HEK293 (cell line): ENCODE results near the gene TRIM33.

ENCODE experiments used
- CTCF ChIA-PET: fragments of 350-600 bp; formaldehyde crosslinking; extraction: SDS; loops from one replicate; lab custom pipeline; 2021; ENCODE audit warnings: antibody characterized with exemption; lab: Yijun Ruan, JAX
- POLR2A ChIA-PET: fragments of 300-600 bp; formaldehyde crosslinking; extraction: SDS; loops from one replicate; lab custom pipeline; 2020; ENCODE audit warnings: antibody characterized with exemption, inconsistent platforms; lab: Yijun Ruan, JAX
- H3K27ac ChIP-seq: fragments of 200-500 bp; sonication (Bioruptor generic); 2 replicates; pipeline ENCODE4 v1.5.1; 2014; ENCODE audit warnings: low read depth, low read length, control low read depth, inconsistent platforms; ENCODE audit errors: extremely low read depth
- H3K36me3 ChIP-seq, 2 experiments: fragments of 200-500 bp in 1 of 2; sonication (Bioruptor generic) in 1 of 2; 1 replicate in 1 of 2; 2 replicates in 1 of 2; pipeline ENCODE4 v1.5.1; 2014 to 2017; ENCODE audit warnings: inconsistent platforms in 2 of 2, low read length in 2 of 2; ENCODE audit not compliant: control insufficient read depth in 2 of 2, insufficient read depth in 1 of 2
- H3K4me1 ChIP-seq: fragments of 200-500 bp; sonication (Bioruptor generic); 2 replicates; pipeline ENCODE4 v1.5.1; 2014; ENCODE audit warnings: mild to moderate bottlenecking, low read length, inconsistent platforms; ENCODE audit not compliant: control insufficient read depth, insufficient read depth
- H3K4me3 ChIP-seq: 2 replicates; pipeline ENCODE4 v1.5.1; 2011; ENCODE audit warnings: low read depth, mild to moderate bottlenecking, control low read depth, low read length, moderate library complexity
- H3K9me3 ChIP-seq: fragments of 200-500 bp; sonication (Bioruptor generic); 2 replicates; pipeline ENCODE4 v1.5.1; 2014; ENCODE audit warnings: low read depth, low read length, inconsistent platforms; ENCODE audit not compliant: control insufficient read depth, insufficient read depth
- AEBP2 ChIP-seq: fragments of 450-650 bp; formaldehyde crosslinking; IDR thresholded peaks from 2 replicates; pipeline ENCODE4 v1.5.1; 2016; ENCODE audit warnings: missing biosample characterization, missing genetic modification characterization, borderline replicate concordance
- EGR2 ChIP-seq: fragments of 450-650 bp; formaldehyde crosslinking; IDR thresholded peaks from 2 replicates; pipeline ENCODE4 v1.5.1; 2016; ENCODE audit warnings: low read depth, missing biosample characterization, missing genetic modification characterization
- KLF7 ChIP-seq: fragments of 450-650 bp; formaldehyde crosslinking; IDR thresholded peaks from 2 replicates; pipeline ENCODE4 v1.5.1; 2016; ENCODE audit warnings: missing biosample characterization, missing genetic modification characterization, borderline replicate concordance
- PRDM6 ChIP-seq: fragments of 450-650 bp; formaldehyde crosslinking; IDR thresholded peaks from 2 replicates; pipeline ENCODE4 v1.5.1; 2017; ENCODE audit warnings: missing biosample characterization, missing genetic modification characterization
- SP2 ChIP-seq: fragments of 450-650 bp; formaldehyde crosslinking; IDR thresholded peaks from 2 replicates; pipeline ENCODE4 v1.5.1; 2016; ENCODE audit warnings: missing biosample characterization, missing genetic modification characterization
- TSHZ1 ChIP-seq: fragments of 450-650 bp; formaldehyde crosslinking; IDR thresholded peaks from 2 replicates; pipeline ENCODE4 v1.5.1; 2016; ENCODE audit warnings: missing biosample characterization, missing genetic modification characterization, borderline replicate concordance
- ZNF157 ChIP-seq: fragments of 450-650 bp; formaldehyde crosslinking; IDR thresholded peaks from 2 replicates; pipeline ENCODE4 v1.5.1; 2016; ENCODE audit warnings: missing biosample characterization, missing genetic modification characterization
- ZNF221 ChIP-seq: fragments of 450-650 bp; formaldehyde crosslinking; IDR thresholded peaks from 2 replicates; pipeline ENCODE4 v1.5.1; 2017; ENCODE audit warnings: missing biosample characterization, missing genetic modification characterization, borderline replicate concordance
- ZNF292 ChIP-seq: fragments of 450-650 bp; formaldehyde crosslinking; IDR thresholded peaks from 2 replicates; pipeline ENCODE4 v1.5.1; 2016; ENCODE audit warnings: low read depth, missing biosample characterization, missing genetic modification characterization, borderline replicate concordance
- ZNF311 ChIP-seq: fragments of 450-650 bp; formaldehyde crosslinking; IDR thresholded peaks from 2 replicates; pipeline ENCODE4 v1.5.1; 2017; ENCODE audit warnings: missing biosample characterization, missing genetic modification characterization, borderline replicate concordance
- ZNF354C ChIP-seq: fragments of 450-650 bp; formaldehyde crosslinking; IDR thresholded peaks from 2 replicates; pipeline ENCODE4 v1.5.1; 2016; ENCODE audit warnings: missing biosample characterization, missing genetic modification characterization, low read depth, borderline replicate concordance
- ZNF529 ChIP-seq: fragments of 450-650 bp; formaldehyde crosslinking; IDR thresholded peaks from 2 replicates; pipeline ENCODE4 v1.5.1; 2017; ENCODE audit warnings: missing genetic modification characterization, missing biosample characterization; ENCODE audit not compliant: insufficient replicate concordance
- ZNF555 ChIP-seq: fragments of 450-650 bp; formaldehyde crosslinking; conservative IDR thresholded peaks from 2 replicates; pipeline ENCODE4 v1.5.1; 2017; ENCODE audit warnings: missing biosample characterization, mild to moderate bottlenecking, missing genetic modification characterization, inconsistent platforms
- ZNF660 ChIP-seq: fragments of 450-650 bp; IDR thresholded peaks from 2 replicates; pipeline ENCODE4 v1.5.1; 2018; ENCODE audit warnings: missing biosample characterization, mild to moderate bottlenecking, missing genetic modification characterization
- ZNF791 ChIP-seq: fragments of 450-650 bp; formaldehyde crosslinking; IDR thresholded peaks from 2 replicates; pipeline ENCODE4 v1.5.1; 2016; ENCODE audit warnings: missing biosample characterization, missing genetic modification characterization
- ZSCAN23 ChIP-seq: fragments of 450-650 bp; formaldehyde crosslinking; IDR thresholded peaks from 2 replicates; pipeline ENCODE4 v1.5.1; 2016; ENCODE audit warnings: missing biosample characterization, missing genetic modification characterization
- TF ChIP-seq, protein P1 (sequence below): fragments of 450-650 bp; formaldehyde crosslinking; IDR thresholded peaks from 2 replicates; pipeline ENCODE4 v1.5.1; 2016; ENCODE audit warnings: missing biosample characterization, missing genetic modification characterization
- TF ChIP-seq, protein P2 (sequence below): fragments of 450-650 bp; formaldehyde crosslinking; IDR thresholded peaks from 2 replicates; pipeline ENCODE4 v1.5.1; 2016; ENCODE audit warnings: missing biosample characterization, missing genetic modification characterization

Gene TRIM33

DNA sequence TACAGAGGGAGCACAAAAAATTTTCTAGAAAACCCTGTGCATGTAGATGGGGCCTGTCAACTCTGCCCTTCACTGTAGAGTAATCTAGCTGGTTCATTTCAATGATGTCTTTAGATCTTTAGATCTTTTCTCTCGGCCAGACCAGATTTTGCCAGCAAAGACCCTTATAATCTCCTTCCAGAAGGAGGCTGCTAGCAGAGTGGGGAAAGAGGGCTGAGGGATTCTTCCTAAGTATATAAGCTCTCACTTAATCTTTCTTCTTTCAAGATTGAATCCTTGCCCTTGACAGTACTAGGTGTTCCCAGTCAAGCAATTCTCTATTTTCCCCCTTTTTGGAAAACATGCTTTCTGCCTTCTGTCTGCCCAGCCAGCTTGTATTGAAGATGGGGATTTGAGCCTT lies 36.1 kb upstream of the TRIM33 start:
- ChIA-PET POLR2A (no interaction called here), CTCF (no interaction called here)
- TF ChIP-seq AEBP2 (no peak), KLF7 (tag by site-specific recombination) (no peak), ZSCAN23 (tag by site-specific recombination) (no peak), ZNF311 (no peak), ZNF157 (tag by site-specific recombination) (no peak), ZNF660 (no peak), EGR2 (tag by site-specific recombination) (no peak), ZNF555 (tag by site-specific recombination) (no peak), ZNF529 (tag by site-specific recombination) (no peak), ZNF292 (tag by site-specific recombination) (no peak), TSHZ1 (tag by site-specific recombination) (no peak)
- Histone ChIP-seq H3K4me3 (no peak overlapping the region), H3K4me1 (no peaks in the 10 kb centered on the region), H3K9me3 (no peaks in the 10 kb centered on the region), H3K36me3 (no peaks in the 10 kb centered on the region), H3K27ac (no peak overlapping the region)

GRCh38 chr1:114545796-114546195 lies 34.8 kb upstream of the TRIM33 start:
- POLR2A ChIA-PET, result no interaction called here
- Histone ChIP-seq H3K27ac (no peak overlapping the region), H3K9me3 (no peaks in the 10 kb centered on the region), H3K4me1 (no peaks in the 10 kb centered on the region), H3K36me3 (no peaks in the 10 kb centered on the region), H3K4me3 (no peak overlapping the region)
- CTCF ChIA-PET, result no interaction called here
- TF ChIP-seq ZNF311 (no peak), ZNF791 (no peak), PRDM6 (no peak), SP2 (tag by site-specific recombination) (no peak), ZNF221 (no peak), ZNF354C (tag by site-specific recombination) (no peak)
- TF ChIP-seq, protein P1, sequence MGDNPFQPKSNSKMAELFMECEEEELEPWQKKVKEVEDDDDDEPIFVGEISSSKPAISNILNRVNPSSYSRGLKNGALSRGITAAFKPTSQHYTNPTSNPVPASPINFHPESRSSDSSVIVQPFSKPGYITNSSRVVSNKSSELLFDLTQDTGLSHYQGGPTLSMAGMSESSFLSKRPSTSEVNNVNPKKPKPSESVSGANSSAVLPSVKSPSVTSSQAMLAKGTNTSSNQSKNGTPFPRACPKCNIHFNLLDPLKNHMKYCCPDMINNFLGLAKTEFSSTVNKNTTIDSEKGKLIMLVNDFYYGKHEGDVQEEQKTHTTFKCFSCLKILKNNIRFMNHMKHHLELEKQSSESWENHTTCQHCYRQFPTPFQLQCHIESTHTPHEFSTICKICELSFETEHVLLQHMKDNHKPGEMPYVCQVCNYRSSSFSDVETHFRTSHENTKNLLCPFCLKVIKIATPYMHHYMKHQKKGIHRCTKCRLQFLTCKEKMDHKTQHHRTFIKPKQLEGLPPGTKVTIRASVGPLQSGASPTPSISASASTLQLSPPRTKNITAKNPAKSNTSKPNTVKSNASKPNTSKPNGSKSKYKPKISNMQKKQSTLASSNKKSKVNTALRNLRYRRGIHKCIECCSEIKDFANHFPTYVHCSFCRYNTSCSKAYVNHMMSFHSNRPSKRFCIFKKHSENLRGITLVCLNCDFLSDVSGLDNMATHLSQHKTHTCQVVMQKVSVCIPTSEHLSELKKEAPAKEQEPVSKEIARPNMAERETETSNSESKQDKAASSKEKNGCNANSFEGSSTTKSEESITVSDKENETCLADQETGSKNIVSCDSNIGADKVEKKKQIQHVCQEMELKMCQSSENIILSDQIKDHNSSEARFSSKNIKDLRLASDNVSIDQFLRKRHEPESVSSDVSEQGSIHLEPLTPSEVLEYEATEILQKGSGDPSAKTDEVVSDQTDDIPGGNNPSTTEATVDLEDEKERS (tag by site-specific recombination), result no peak
- TF ChIP-seq, protein P2, sequence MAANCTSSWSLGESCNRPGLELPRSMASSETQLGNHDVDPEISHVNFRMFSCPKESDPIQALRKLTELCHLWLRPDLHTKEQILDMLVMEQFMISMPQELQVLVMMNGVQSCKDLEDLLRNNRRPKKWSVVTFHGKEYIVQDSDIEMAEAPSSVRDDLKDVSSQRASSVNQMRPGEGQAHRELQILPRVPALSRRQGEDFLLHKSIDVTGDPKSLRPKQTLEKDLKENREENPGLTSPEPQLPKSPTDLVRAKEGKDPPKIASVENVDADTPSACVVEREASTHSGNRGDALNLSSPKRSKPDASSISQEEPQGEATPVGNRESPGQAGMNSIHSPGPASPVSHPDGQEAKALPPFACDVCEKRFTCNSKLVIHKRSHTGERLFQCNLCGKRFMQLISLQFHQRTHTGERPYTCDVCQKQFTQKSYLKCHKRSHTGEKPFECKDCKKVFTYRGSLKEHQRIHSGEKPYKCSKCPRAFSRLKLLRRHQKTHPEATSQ (tag by site-specific recombination), result no peak
